SK-N-MC (cell line): ENCODE results near the gene NCAPD2.

ENCODE experiments used
- EZH2 ChIP-seq: fragments of 200-600 bp; sonication (generic); IDR thresholded peaks from one replicate; pipeline ENCODE4 v1.6.1; 2017; ENCODE audit warnings: antibody characterized with exemption
- POLR2AphosphoS5 ChIP-seq: IDR thresholded peaks from 2 replicates; pipeline ENCODE4 v1.6.1; 2012; ENCODE audit warnings: mild to moderate bottlenecking, low read depth, low read length, borderline replicate concordance

- no peak for TF ChIP-seq EZH2
- no peak for TF ChIP-seq POLR2AphosphoS5
These were observed 69.0 kb downstream of the NCAPD2 start for GRCh38 chr12:6562881-6563280.
